ENCODE results near the gene IFT22.
A peak's percentile ranks its signal among the peaks of the same experiment; 100 is the strongest.

IFT22 gene

DNA sequence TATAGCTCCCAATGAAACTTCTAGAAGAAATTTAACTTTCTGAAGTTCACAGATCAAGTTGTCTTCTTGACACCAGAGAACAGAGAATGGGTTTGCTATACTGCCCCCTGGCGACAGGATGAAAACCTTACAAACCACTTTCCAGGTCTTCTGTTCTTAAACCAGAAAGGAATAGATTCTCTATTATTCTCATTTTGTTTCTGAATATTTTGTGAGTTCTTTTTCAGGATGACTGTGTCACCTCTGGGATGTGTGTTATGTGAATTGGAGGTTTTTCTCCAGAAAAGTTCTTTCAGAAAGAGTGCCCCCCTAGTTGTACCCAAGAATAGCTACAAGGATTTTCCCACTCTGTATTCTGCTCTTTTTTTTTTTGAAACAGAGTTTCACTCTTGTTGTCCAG, 6.3 kb downstream of the IFT22 start:
- H3K4me3 ChIP-seq (ENCODE audit: insufficient read length, low read depth) = no peak overlapping the region
- peak; percentile 80 for DNase-seq (ENCODE audit: low read depth, low spot score)
- peaks cover 68% of the 10 kb centered on the region for H3K36me3 ChIP-seq (ENCODE audit: insufficient read depth, insufficient read length, low read length)
- H3K4me1 ChIP-seq (ENCODE audit: insufficient read depth, insufficient read length) = peaks cover 2% of the 10 kb centered on the region
- TF ChIP-seq SUZ12 (IDR thresholded peaks at IDR 0.05; ENCODE audit: extremely low read depth, insufficient read depth, insufficient read length) (no peak), ZNF274 (IDR thresholded peaks at IDR 0.05; ENCODE audit: low read depth, low read length) (no peak), YY1 (IDR thresholded peaks at IDR 0.05; ENCODE audit: insufficient read depth, insufficient read length) (no peak)
- H3K9me3 ChIP-seq (ENCODE audit: insufficient read depth, low read length) = no peaks in the 10 kb centered on the region
- no peak overlapping the region for H3K9ac ChIP-seq (ENCODE audit: insufficient read length, low read depth)
- H3K27me3 ChIP-seq (ENCODE audit: insufficient read depth, insufficient read length) = no peaks in the 10 kb centered on the region

DNA sequence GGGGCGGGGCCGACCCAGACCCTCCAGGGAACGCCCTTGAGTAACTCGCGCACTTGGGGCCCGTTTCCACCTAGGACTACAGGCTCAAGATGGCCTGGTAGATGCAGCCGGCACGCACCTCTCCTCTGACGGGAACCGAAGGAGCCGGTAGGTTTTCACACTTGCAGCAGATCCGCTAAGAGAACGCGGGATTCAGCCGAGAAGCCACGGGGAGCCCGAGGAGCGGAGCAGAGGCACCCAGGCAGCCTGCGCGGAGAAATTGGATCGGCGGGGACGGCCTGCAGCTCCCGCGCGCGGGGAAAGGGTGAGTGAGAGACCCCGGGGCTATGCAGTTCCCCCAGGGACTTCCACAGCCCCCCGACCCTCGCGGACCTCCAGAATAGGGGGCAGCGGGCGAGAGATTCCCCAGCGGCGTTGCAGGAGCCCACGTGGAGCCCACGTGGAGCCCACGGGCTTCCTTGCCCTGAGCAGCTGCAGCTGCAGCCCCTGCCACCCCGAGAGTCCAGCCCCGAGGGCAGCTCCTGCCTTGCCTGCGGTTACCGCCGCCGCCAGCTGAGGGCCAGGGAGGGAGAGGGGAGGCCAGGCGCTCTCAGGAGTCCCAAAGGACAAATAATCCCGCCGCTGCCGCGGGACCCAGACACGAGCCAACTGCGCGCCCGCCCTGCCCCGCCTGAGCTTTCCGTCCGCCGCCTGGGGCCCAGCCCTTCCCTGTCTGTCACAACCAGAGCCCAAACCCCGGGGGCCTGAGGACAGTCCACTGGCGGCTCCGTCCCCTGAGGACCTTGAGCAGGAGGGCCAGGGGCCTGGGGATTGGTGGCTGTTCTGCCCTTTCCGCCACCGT, 13.1 kb downstream of the IFT22 start:
- Histone ChIP-seq H3K9me3 (ENCODE audit: insufficient read depth, low read length) (no peaks in the 10 kb centered on the region; the same call in 1 of the 2 replicates), H3K36me3 (ENCODE audit: insufficient read depth, insufficient read length, low read length) (peaks cover 33% of the 10 kb centered on the region), H3K27me3 (ENCODE audit: insufficient read depth, insufficient read length) (no peaks in the 10 kb centered on the region), H3K4me1 (ENCODE audit: insufficient read depth, insufficient read length) (peaks cover 2% of the 10 kb centered on the region), H3K9ac (ENCODE audit: insufficient read length, low read depth) (peak overlapping the region; percentile 96), H3K4me3 (ENCODE audit: insufficient read length, low read depth) (peak overlapping the region; percentile 86)
- TF ChIP-seq ZNF274 (IDR thresholded peaks at IDR 0.05; ENCODE audit: low read depth, low read length) (no peak), SUZ12 (IDR thresholded peaks at IDR 0.05; ENCODE audit: extremely low read depth, insufficient read depth, insufficient read length) (no peak), YY1 (IDR thresholded peaks at IDR 0.05; ENCODE audit: insufficient read depth, insufficient read length) (no peak)
- DNase-seq (ENCODE audit: low read depth, low spot score) = peak; percentile 86

DNA sequence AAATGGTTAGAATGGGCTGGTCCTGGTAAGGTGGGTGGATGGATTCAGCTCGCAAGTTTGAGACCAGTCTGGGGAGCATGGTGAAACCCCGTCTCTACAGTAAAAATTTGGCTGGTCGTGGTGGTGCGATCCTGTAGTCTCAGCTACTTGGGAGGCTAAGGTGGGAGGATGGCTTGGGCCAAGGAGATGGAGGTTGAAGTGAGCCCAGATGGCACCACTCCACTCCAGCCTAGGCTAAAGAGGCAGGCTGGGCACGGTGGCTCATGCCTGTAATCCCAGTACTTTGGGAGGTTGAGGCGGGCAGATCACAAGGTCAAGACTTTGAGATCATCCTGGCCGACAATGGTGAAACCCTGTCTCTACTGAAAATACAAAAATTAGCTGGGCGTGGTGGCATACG, 15.3 kb downstream of the IFT22 start:
- Histone ChIP-seq H3K4me3 (ENCODE audit: insufficient read length, low read depth) (no peak overlapping the region), H3K36me3 (ENCODE audit: insufficient read depth, insufficient read length, low read length) (peaks cover 19% of the 10 kb centered on the region), H3K27me3 (ENCODE audit: insufficient read depth, insufficient read length) (no peaks in the 10 kb centered on the region), H3K9ac (ENCODE audit: insufficient read length, low read depth) (no peak overlapping the region), H3K9me3 (ENCODE audit: insufficient read depth, low read length) (peaks cover 6% of the 10 kb centered on the region), H3K4me1 (ENCODE audit: insufficient read depth, insufficient read length) (no peaks in the 10 kb centered on the region)
- no peak for DNase-seq (ENCODE audit: low read depth, low spot score)
- no peak for TF ChIP-seq YY1 (IDR thresholded peaks at IDR 0.05; ENCODE audit: insufficient read depth, insufficient read length)
- no peak for TF ChIP-seq ZNF274 (IDR thresholded peaks at IDR 0.05; ENCODE audit: low read depth, low read length)
- no peak for TF ChIP-seq SUZ12 (IDR thresholded peaks at IDR 0.05; ENCODE audit: extremely low read depth, insufficient read depth, insufficient read length)

DNA sequence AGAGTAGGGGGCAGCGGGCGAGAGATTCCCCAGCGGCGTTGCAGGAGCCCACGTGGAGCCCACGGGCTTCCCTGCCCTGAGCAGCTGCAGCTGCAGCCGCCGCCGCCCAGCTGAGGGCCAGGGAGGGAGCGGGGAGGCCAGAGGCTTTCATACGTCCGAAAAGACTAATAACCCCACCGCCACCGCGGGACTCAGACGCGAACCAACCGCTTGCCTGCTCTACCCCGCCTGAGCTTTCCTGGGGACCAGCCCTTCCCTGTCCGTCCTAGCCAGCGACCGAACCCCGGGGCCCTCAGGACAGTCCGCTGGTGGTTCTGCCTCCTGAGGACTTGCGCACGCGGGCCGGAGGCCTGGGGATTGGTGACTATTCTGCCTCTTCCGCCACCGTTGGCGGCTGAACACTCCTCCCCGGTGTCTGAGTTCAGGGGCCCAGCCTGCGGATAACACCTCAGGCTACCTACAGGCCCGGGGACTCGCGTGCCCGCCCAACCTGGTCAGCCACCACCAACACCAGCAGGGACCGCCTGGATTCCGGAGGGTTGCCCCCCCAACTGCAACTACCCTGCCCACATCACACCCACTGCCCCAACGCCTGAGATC, 18.4 kb downstream of the IFT22 start:
- H3K9ac ChIP-seq (ENCODE audit: insufficient read length, low read depth) = no peak overlapping the region
- no peak for TF ChIP-seq SUZ12 (IDR thresholded peaks at IDR 0.05; ENCODE audit: extremely low read depth, insufficient read depth, insufficient read length)
- TF ChIP-seq YY1 (IDR thresholded peaks at IDR 0.05; ENCODE audit: insufficient read depth, insufficient read length) = no peak
- TF ChIP-seq ZNF274 (IDR thresholded peaks at IDR 0.05; ENCODE audit: low read depth, low read length) = no peak
- no peaks in the 10 kb centered on the region for H3K4me1 ChIP-seq (ENCODE audit: insufficient read depth, insufficient read length)
- DNase-seq (ENCODE audit: low read depth, low spot score) = no peak
- H3K27me3 ChIP-seq (ENCODE audit: insufficient read depth, insufficient read length) = no peaks in the 10 kb centered on the region
- H3K4me3 ChIP-seq (ENCODE audit: insufficient read length, low read depth) = no peak overlapping the region
- H3K36me3 ChIP-seq (ENCODE audit: insufficient read depth, insufficient read length, low read length) = no peaks in the 10 kb centered on the region
- peaks cover 17% of the 10 kb centered on the region for H3K9me3 ChIP-seq (ENCODE audit: insufficient read depth, low read length)

DNA sequence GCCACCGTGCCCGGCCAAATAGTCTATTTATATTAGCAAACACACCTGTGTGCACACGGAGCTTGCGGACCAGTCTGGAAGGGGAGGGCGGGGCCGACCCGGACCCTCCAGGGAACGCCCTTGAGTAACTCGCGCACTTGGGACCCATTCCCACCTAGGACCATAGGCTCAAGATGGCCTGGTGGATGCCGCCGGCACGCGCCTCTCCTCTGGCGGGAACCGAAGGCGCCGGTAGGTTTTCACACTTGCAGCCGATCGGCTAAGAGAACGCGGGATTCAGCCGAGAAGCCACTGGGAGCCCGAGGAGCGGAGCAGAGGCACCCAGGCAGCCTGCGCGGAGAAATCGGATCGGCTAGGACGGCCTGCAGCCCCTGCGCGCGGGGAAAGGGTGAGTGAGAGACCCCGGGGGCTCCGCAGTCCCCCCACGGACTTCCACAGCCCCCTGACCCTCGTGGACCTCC, 18.9 kb downstream of the IFT22 start:
- Histone ChIP-seq H3K36me3 (ENCODE audit: insufficient read depth, insufficient read length, low read length) (no peaks in the 10 kb centered on the region), H3K4me3 (ENCODE audit: insufficient read length, low read depth) (no peak overlapping the region), H3K27me3 (ENCODE audit: insufficient read depth, insufficient read length) (no peaks in the 10 kb centered on the region), H3K9me3 (ENCODE audit: insufficient read depth, low read length) (peaks cover 17% of the 10 kb centered on the region), H3K9ac (ENCODE audit: insufficient read length, low read depth) (no peak overlapping the region), H3K4me1 (ENCODE audit: insufficient read depth, insufficient read length) (no peaks in the 10 kb centered on the region)
- no peak for TF ChIP-seq ZNF274 (IDR thresholded peaks at IDR 0.05; ENCODE audit: low read depth, low read length)
- TF ChIP-seq SUZ12 (IDR thresholded peaks at IDR 0.05; ENCODE audit: extremely low read depth, insufficient read depth, insufficient read length) = no peak
- no peak for TF ChIP-seq YY1 (IDR thresholded peaks at IDR 0.05; ENCODE audit: insufficient read depth, insufficient read length)
- DNase-seq (ENCODE audit: low read depth, low spot score) = no peak

DNA sequence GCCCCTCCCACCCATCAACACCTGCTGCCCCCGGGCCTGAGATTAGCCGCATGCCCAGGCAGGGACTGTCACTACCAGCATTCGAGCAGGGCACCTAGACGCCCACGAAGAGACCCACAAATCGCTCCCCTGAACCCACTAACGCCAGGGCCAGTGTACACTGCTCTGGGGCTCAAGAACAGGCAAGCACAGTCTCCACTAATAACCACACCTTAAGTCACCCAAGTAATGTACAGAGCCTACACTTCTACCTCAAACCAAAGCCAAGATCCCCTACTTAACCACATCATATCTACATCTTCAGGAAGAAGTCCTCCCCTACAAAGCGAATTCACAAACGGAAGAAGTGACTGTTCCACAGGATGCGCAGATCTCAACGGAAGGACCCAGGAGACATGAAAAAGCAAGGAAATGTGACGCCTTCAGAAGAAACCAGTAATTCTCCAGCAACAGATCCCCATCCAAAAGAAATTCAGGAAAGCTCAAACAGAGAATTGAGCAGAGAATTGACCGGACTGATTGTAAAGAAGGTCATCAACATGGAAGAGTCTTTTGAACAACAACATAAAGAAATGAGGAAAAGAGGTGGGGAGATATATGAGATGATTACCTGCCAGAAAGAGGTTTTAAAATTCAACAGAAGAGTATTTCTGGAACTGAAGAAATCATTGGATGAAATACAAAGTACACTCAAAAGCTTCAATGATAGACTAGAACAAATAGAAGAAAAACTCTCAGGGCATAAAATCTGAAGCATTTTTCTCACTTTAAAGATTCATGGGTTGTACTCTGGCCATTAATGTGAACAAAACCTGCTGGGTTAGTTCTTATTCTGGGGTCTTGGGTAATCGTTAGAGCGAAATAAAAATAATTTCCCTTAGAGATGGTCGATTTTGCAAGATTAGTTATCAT, 20.9 kb downstream of the IFT22 start:
- H3K9ac ChIP-seq (ENCODE audit: insufficient read length, low read depth) = no peak overlapping the region
- H3K4me1 ChIP-seq (ENCODE audit: insufficient read depth, insufficient read length) = no peaks in the 10 kb centered on the region
- H3K27me3 ChIP-seq (ENCODE audit: insufficient read depth, insufficient read length) = no peaks in the 10 kb centered on the region
- no peak for TF ChIP-seq YY1 (IDR thresholded peaks at IDR 0.05; ENCODE audit: insufficient read depth, insufficient read length)
- TF ChIP-seq SUZ12 (IDR thresholded peaks at IDR 0.05; ENCODE audit: extremely low read depth, insufficient read depth, insufficient read length) = no peak
- no peak for TF ChIP-seq ZNF274 (IDR thresholded peaks at IDR 0.05; ENCODE audit: low read depth, low read length)
- DNase-seq (ENCODE audit: low read depth, low spot score) = no peak
- no peaks in the 10 kb centered on the region for H3K36me3 ChIP-seq (ENCODE audit: insufficient read depth, insufficient read length, low read length)
- H3K9me3 ChIP-seq (ENCODE audit: insufficient read depth, low read length) = peaks cover 17% of the 10 kb centered on the region
- H3K4me3 ChIP-seq (ENCODE audit: insufficient read length, low read depth) = peak overlapping the region; percentile 8
